Stimulated activated CD8-positive, alpha-beta memory T cell treated with anti-CD3 and anti-CD28 coated beads, Interleukin-7, amount 100 ng/mL, for 24 hours (primary cell): ENCODE measurements around the gene FLNA.
"Not testable (repeated sequence)": the region's sequence is repeated elsewhere in the genome, so short reads cannot be mapped to it uniquely, and the experiment has no call there.

Source experiments
- DNase-seq: peaks from one replicate; pipeline ENCODE4 v3.0.0-alpha.2; 2020; ENCODE audit warnings: low read depth

Gene FLNA

DNA sequence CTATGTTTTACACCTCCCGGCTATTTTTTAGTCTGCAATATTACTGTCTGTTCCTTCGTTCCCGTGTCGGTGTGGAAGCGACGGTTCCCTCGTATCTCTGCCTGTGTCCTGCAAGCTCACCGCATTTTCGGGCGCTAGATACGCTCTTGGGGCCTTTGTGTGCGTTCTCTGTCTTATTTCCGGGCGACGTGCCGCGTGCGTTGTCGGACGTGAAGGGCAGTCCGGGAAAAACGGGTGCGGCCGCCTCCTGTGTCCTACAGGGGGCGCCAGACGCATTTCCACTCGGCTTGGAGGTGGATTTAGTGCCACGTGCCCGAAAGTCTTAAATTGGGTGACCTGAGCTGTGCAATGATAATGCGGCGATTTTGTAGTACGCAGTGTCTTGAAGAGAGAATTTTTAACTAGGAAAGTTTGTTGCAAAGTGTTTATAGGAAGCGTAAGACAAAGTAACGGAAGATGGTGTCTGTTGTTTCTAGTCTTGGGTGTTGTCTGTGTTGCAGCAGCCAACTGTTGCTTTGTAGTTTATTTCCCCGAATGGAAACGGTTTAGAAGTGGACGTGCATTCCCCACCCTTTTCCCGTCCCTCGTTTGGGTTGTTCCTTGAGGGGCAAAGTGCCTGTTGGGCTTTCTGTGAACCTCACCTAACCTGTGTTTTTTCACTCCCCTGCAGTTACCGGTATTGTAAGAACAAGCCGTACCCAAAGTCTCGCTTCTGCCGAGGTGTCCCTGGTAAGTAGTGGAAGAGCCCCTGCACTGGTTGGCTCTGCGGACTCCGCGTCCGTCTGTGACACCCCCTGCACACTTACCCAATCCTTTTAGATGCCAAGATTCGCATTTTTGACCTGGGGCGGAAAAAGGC lies 24.5 kb upstream of the FLNA start:
- peak; percentile 51 for DNase-seq

DNA sequence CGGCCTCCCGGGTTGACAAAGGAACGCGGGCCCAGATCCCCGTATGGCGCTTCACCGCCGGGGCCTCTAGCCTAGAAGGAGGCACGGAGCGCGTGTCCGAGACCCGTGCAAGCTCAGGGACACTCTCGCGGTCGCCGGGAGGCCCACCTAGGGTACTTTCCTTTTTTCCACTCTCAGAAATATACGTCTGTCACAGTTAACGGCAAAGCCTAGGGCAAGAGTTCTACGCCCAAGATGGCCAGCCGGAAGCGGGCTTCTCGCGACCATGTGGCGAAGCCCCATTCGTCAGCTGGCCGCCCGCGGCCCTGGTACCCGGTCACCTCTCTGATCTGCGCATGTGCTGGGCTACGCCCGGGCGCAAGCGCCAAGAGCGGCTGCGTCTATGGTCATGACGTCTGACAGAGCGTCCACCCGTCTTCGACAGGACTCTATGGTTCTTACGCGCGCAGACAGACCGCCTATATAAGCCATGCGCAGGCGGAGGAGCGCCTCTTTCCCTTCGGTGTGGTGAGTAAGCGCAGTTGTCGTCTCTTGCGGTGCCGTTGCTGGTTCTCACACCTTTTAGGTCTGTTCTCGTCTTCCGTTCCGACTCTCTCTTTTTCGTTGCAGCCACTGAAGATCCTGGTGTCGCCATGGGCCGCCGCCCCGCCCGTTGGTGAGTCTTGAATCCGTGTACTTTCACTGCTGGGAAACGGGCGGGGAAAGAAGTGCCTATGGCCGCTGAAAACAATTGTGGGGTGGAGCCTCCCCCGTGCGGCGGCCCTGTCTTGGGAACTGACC lies 23.6 kb upstream of the FLNA start, which contains the start of gene RPL10:
TSS of gene RPL10 (plus strand) at position 490 of the 780 bp plus-strand sequence. CDS start at position 633, 143 bp downstream.
- DNase-seq: peak; percentile 65

GRCh38 chrX:154396973-154397887 lies 22.8 kb upstream of the FLNA start:
- peak; percentile 45 for DNase-seq

GRCh38 chrX:154396363-154396762 lies 21.9 kb upstream of the FLNA start:
- DNase-seq: not testable (repeated sequence)

- DNase-seq: not testable (repeated sequence)
These were observed 15.6 kb upstream of the FLNA start for GRCh38 chrX:154389812-154390747.

DNA sequence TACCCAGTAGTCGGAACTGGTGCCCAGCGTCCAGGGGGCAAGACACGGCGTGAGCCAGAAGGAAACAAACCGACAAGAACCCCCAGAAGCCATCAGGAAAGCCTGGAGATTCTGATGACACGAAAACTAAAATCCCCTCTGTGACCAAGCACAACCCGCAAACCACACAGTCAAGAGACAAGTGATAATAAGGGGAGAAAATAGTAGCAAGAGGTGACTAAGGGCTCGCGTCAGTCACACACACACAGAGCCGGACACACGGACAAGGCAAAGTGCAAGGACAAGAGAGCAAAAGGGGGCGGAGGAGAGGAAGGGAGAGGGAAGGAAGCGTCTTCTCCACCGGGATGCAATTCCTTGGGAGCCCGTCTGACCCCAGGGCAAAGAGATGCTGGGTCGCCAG lies 14.2 kb upstream of the FLNA start:
- DNase-seq: not testable (repeated sequence)

GRCh38 chrX:154388094-154388493 lies 13.7 kb upstream of the FLNA start:
- not testable (repeated sequence) for DNase-seq

- DNase-seq: no peak
These were observed 10.0 kb upstream of the FLNA start for GRCh38 chrX:154384284-154384892.

DNA sequence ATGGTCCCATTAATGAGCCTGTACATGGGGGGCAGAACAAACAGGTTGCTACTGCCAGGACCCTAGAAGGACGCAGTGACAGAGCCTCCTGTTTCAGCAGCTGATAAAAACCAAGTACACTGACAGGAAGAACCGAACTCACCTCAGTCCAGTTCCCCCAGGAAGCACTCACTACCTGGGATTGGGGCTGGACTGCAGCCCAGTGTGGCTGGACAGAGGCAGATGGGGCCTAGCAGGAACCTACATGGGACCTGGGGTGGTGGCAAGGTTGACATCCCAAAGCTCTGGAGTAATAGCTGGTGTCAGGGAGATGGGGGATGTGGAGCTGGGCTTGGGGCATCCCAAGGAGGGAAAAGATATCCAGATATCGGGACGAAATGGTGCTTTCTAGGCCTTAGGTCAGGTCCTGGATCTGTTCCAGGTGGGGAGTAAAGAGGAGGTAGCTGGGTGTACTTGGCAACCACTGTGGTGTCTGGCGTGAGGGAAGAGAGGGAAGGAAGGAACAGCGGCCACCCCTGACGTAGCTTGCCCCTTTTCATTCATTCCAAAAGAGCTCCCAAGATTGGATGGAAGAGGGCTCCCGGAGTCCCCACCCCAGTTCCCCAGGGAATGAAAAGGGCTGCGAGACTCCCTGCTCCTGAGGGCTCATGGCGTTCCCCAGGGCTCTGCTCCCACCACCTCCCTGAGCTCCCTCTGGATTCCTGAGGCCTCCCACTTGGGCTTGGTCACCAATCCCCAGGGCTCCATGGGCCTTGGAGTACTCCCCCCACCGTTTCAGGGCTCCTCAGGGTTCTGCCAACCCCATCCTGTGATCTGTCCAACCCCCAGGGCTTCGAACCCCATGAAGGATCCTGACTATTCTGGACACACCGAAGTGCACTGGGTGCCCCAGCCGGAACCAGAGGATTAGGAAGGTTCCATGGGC lies 9.2 kb upstream of the FLNA start:
- DNase-seq: no peak

DNA sequence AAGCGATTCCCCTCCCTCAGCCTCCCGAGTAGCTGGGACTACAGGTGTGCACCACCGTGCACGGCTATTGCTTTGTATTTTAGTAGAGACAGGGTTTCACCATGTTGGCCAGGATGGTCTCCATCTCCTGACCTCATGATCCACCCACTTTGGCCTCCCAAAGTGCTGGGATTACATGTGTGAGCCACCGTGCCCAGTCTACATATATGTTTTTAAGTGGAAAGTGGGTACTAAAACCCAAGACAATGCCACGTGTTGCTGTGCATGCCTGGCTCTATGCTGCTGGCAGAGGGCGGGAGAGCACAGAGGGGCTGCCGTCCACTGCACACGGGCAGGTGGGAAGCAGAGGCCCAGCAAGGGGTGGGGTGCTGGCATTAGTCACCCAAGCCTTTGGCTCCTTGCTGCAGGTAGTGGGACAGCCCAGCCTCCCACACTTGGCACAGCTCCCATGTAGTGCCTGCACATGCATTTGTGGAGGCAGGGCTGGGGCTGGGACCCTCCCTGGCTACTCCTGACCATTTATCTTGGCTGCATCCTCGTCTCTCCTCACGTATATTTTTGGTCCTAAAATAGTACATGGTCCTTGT lies 8.1 kb upstream of the FLNA start:
- no peak for DNase-seq

DNA sequence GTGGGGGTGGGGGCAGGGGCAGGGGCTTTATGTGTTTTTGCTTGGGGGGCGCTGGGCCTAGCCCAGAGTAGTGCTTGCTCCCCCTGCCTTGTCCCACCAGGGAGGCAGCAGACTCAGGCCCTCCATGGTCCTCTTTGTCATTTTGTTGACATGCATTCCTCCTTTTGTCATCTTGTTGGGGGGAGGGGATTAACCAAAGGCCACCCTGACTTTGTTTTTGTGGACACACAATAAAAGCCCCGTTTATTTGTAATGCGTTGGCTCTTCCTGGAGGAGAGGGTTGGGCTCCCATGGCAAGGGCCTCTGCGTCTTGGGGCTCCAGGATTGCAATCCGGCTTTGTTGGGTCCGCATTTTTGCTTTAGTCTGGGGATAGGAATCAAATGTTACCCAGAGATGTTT lies 6.8 kb upstream of the FLNA start:
- DNase-seq: no peak

- no peak for DNase-seq
These were observed 6.4 kb upstream of the FLNA start for GRCh38 chrX:154380787-154381186.

GRCh38 chrX:154380153-154380552 lies 5.7 kb upstream of the FLNA start:
- DNase-seq: no peak

DNA sequence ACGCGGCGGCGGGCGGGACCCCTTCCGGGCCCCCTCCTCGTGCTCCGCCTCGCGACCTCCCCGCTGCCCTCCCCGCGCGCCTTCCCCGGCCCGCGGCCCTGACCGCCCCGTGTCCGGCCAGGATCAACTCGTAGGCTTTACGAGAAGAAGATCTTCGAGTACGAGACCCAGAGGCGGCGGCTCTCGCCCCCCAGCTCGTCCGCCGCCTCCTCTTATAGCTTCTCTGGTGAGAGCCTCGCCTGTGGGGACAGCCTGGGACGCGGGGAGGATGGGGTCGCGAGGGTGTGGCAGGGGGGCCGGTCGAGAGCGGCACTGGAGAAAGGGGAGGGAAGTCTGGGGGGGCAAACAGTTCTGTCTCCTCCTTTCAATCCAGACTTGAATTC lies 5.1 kb upstream of the FLNA start:
- no peak for DNase-seq

- peak; percentile 85 for DNase-seq
These were observed 4.5 kb upstream of the FLNA start, which contains the start of gene EMD for GRCh38 chrX:154378799-154379568. Gene EMD (plus strand): TSS chrX:154379295. CDS start chrX:154379485, 190 bp downstream.

DNA sequence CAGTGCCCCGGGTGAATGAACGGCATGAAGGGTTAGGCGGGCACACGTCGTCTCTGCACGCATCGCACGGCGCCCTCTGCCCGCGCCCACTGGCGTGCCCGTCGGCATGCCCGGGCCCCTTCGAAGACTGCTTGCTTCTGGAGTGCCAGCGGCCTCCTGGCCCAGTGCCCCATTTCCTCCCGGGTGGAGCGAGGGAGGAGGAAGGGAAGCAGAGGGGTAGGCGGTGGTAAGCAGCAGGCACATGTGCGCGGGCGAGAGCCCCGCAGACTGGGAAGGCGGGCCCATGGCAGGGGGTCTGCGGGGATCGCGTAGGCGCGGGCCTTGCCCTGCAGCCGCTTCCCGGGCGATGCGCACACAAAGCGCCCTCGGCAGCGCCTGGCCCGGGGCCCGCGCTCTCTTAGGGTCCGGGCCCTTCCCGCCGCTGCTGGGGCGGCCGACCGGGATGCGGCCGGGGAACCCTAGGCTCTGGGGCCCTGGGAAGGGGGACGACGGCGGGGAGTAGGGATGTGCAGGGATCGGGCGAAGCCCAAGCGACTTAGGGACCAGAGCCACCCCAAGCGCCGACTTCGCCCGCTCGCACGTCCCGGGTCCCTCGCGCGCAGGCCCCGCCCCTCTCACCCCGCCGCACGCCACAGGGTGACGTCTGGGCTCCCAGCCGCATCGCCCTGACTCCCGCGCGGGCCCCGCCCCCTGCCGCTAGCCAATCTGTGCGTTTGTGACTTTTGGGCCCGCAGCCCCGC lies 3.8 kb upstream of the FLNA start:
- no peak for DNase-seq

DNA sequence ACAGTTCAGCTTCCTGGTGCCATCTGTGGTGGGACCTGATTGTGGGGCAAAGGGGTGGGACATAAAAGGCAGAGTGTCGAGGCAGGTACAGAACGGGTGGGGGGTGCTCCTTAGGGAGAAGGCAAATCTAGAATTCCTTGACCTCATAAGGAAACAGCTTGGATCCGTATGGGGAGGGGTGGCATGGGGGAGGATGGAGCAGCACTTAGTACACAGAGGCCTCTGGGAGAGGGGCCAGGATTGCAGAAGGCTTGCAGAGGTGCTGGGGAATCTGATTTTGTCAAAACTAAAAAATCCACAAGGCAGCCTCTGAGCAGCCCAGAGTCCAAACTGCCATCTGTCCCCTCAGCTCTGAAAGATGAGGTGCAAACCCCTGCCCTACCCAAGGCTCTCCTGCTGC lies 2.3 kb upstream of the FLNA start:
- DNase-seq: no peak
